ENCODE results near the gene C1QTNF1.

- TF ChIP-seq EP300 (IDR thresholded peaks at IDR 0.05; ENCODE audit: borderline replicate concordance): no peak
- TF ChIP-seq USF1 (IDR thresholded peaks at IDR 0.05): no peak
- no peak for TF ChIP-seq TAF1 (IDR thresholded peaks at IDR 0.05; ENCODE audit: low read depth)
- TF ChIP-seq CREB1 (IDR thresholded peaks at IDR 0.05; ENCODE audit: low read depth): no peak
- TF ChIP-seq CEBPB (IDR thresholded peaks at IDR 0.05): no peak
- TF ChIP-seq YY1 (IDR thresholded peaks at IDR 0.05; ENCODE audit: low read depth): no peak
- TF ChIP-seq REST (IDR thresholded peaks at IDR 0.05; ENCODE audit: low read depth): no peak
- TF ChIP-seq MAX (IDR thresholded peaks at IDR 0.05): no peak
- no peak for TF ChIP-seq EGR1 (IDR thresholded peaks at IDR 0.05)
- no peak for TF ChIP-seq FOXM1 (IDR thresholded peaks at IDR 0.05; ENCODE audit: borderline replicate concordance, low read depth)
- TF ChIP-seq NFIC (IDR thresholded peaks at IDR 0.05): peak; percentile 37; the same call in 1 of the 2 replicates
Measured at GRCh38 chr17:79042421-79043190, 18.6 kb downstream of the C1QTNF1 start.

All from Ishikawa (cell line).